OCI-LY3 (cell line): ENCODE results near the gene CREB5.

Source experiments
- CTCF ChIP-seq: fragments of 200-600, 300-600 bp; sonication (generic); IDR thresholded peaks from 2 replicates; pipeline ENCODE4 v1.5.1; 2014; ENCODE audit warnings: antibody characterized with exemption, low read length, low read depth
- EZH2phosphoT487 ChIP-seq: fragments of 200-600 bp; shearing (Covaris generic); IDR thresholded peaks from 2 replicates; pipeline ENCODE4 v1.6.1; 2018; ENCODE audit warnings: antibody characterized with exemption, mixed run types, low read depth

GRCh38 chr7:28623105-28623730 lies 210.9 kb downstream of the CREB5 start:
- TF ChIP-seq EZH2phosphoT487 (no peak), CTCF (no peak)
